ENCODE measurements around the gene GTF3C2.
"Not testable (repeated sequence)": the region's sequence is repeated elsewhere in the genome, so short reads cannot be mapped to it uniquely, and the experiment has no call there.

Gene GTF3C2

GRCh38 chr2:27356056-27356381 is 545 bp downstream of the GTF3C2 start:
- peaks cover 27% of the 10 kb centered on the region for H3K4me1 Mint-ChIP-seq

GRCh38 chr2:27354597-27354927 is 2.0 kb downstream of the GTF3C2 start:
- peaks cover 4% of the 10 kb centered on the region for H3K36me3 Mint-ChIP-seq
- H3K9me3 Mint-ChIP-seq = no peaks in the 10 kb centered on the region
- no peak overlapping the region for H3K27ac Mint-ChIP-seq
- no peak overlapping the region for H3K4me3 Mint-ChIP-seq
- H3K27me3 Mint-ChIP-seq = no peaks in the 10 kb centered on the region
- no peak for DNase-seq (ENCODE audit: low spot score in 2 of 2)
- H3K4me1 Mint-ChIP-seq = peaks cover 32% of the 10 kb centered on the region
- ATAC-seq (ENCODE audit: low read depth) = no peak

More at GRCh38 chr2:27356056-27356381, 545 bp downstream of the GTF3C2 start:
- ATAC-seq (ENCODE audit: low read depth) = peak; percentile 21
- Mint-ChIP-seq H3K27ac (peak overlapping the region; percentile 97), H3K4me3 (peak overlapping the region; percentile 97), H3K36me3 (no peaks in the 10 kb centered on the region), H3K27me3 (no peaks in the 10 kb centered on the region), H3K9me3 (no peaks in the 10 kb centered on the region)
- DNase-seq (ENCODE audit: low spot score in 2 of 2) = no peak

- no peaks in the 10 kb centered on the region for H3K27me3 Mint-ChIP-seq
- ATAC-seq (ENCODE audit: low read depth) = no peak
- H3K4me3 Mint-ChIP-seq = peak overlapping the region; percentile 15
- H3K9me3 Mint-ChIP-seq = no peaks in the 10 kb centered on the region
- peak overlapping the region; percentile 24 for H3K27ac Mint-ChIP-seq
- peaks cover 32% of the 10 kb centered on the region for H3K4me1 Mint-ChIP-seq
- H3K36me3 Mint-ChIP-seq = peaks cover 5% of the 10 kb centered on the region
- no peak for DNase-seq (ENCODE audit: low spot score in 2 of 2)
Observed at GRCh38 chr2:27353762-27354596, 2.6 kb downstream of the GTF3C2 start.

- H3K36me3 Mint-ChIP-seq; H3K9me3 Mint-ChIP-seq; H3K4me3 Mint-ChIP-seq; ATAC-seq (ENCODE audit: low read depth); H3K27me3 Mint-ChIP-seq; DNase-seq (ENCODE audit: low spot score in 2 of 2): not testable (repeated sequence)
- Mint-ChIP-seq H3K4me1 (peaks cover 30% of the 10 kb centered on the region), H3K27ac (peak overlapping the region; percentile 24)
Observed at GRCh38 chr2:27353386-27353761, 3.2 kb downstream of the GTF3C2 start.

GRCh38 chr2:27351802-27352598 is 4.6 kb downstream of the GTF3C2 start:
- H3K27ac Mint-ChIP-seq = peak overlapping the region; percentile 16
- DNase-seq (ENCODE audit: low spot score in 2 of 2) = no peak
- no peaks in the 10 kb centered on the region for H3K9me3 Mint-ChIP-seq
- H3K4me3 Mint-ChIP-seq = no peak overlapping the region
- H3K4me1 Mint-ChIP-seq = peaks cover 28% of the 10 kb centered on the region
- H3K36me3 Mint-ChIP-seq = peaks cover 12% of the 10 kb centered on the region
- no peaks in the 10 kb centered on the region for H3K27me3 Mint-ChIP-seq
- no peak for ATAC-seq (ENCODE audit: low read depth)

- Mint-ChIP-seq H3K9me3 (no peaks in the 10 kb centered on the region), H3K4me1 (peaks cover 28% of the 10 kb centered on the region), H3K27me3 (no peaks in the 10 kb centered on the region), H3K27ac (no peak overlapping the region), H3K36me3 (peaks cover 12% of the 10 kb centered on the region), H3K4me3 (no peak overlapping the region)
- no peak for DNase-seq (ENCODE audit: low spot score in 2 of 2)
- no peak for ATAC-seq (ENCODE audit: low read depth)
Observed at GRCh38 chr2:27350106-27350693, 6.4 kb downstream of the GTF3C2 start.

GRCh38 chr2:27347641-27348040 is 8.9 kb downstream of the GTF3C2 start:
- peaks cover 12% of the 10 kb centered on the region for H3K36me3 Mint-ChIP-seq
- peaks cover 24% of the 10 kb centered on the region for H3K4me1 Mint-ChIP-seq
- DNase-seq (ENCODE audit: low spot score in 2 of 2) (no peak), ATAC-seq (ENCODE audit: low read depth) (no peak)
- H3K27me3 Mint-ChIP-seq = no peaks in the 10 kb centered on the region
- H3K4me3 Mint-ChIP-seq = no peak overlapping the region
- H3K9me3 Mint-ChIP-seq = no peaks in the 10 kb centered on the region
- no peak overlapping the region for H3K27ac Mint-ChIP-seq

GRCh38 chr2:27336173-27336572 is 20.4 kb downstream of the GTF3C2 start:
- H3K4me3 Mint-ChIP-seq = no peak overlapping the region
- peaks cover 30% of the 10 kb centered on the region for H3K36me3 Mint-ChIP-seq
- H3K27ac Mint-ChIP-seq = no peak overlapping the region
- H3K9me3 Mint-ChIP-seq = no peaks in the 10 kb centered on the region
- no peak for ATAC-seq (ENCODE audit: low read depth)
- H3K4me1 Mint-ChIP-seq = no peaks in the 10 kb centered on the region
- DNase-seq (ENCODE audit: low spot score in 2 of 2) = no peak
- no peaks in the 10 kb centered on the region for H3K27me3 Mint-ChIP-seq

- DNase-seq (ENCODE audit: low spot score in 2 of 2) (no peak), ATAC-seq (ENCODE audit: low read depth) (no peak)
- Mint-ChIP-seq H3K27ac (peak overlapping the region; percentile 28), H3K4me3 (no peak overlapping the region), H3K36me3 (peaks cover 30% of the 10 kb centered on the region), H3K4me1 (no peaks in the 10 kb centered on the region), H3K27me3 (no peaks in the 10 kb centered on the region), H3K9me3 (no peaks in the 10 kb centered on the region)
Observed at GRCh38 chr2:27335311-27335710, 21.3 kb downstream of the GTF3C2 start.

- no peak overlapping the region for H3K27ac Mint-ChIP-seq
Observed at GRCh38 chr2:27324720-27325119, 31.8 kb downstream of the GTF3C2 start.

GRCh38 chr2:27323596-27324285 is 32.8 kb downstream of the GTF3C2 start:
- no peak for ATAC-seq (ENCODE audit: low read depth)
- Mint-ChIP-seq H3K36me3 (peaks cover 28% of the 10 kb centered on the region), H3K4me1 (peaks cover 13% of the 10 kb centered on the region), H3K27me3 (no peaks in the 10 kb centered on the region), H3K9me3 (no peaks in the 10 kb centered on the region), H3K4me3 (peak overlapping the region; percentile 99), H3K27ac (peak overlapping the region; percentile 99)
- no peak for DNase-seq (ENCODE audit: low spot score in 2 of 2)

More at GRCh38 chr2:27324720-27325119, 31.8 kb downstream of the GTF3C2 start:
- Mint-ChIP-seq H3K27me3 (no peaks in the 10 kb centered on the region), H3K36me3 (peaks cover 31% of the 10 kb centered on the region), H3K4me1 (peaks cover 13% of the 10 kb centered on the region), H3K9me3 (no peaks in the 10 kb centered on the region), H3K4me3 (peak overlapping the region; percentile 9)
- ATAC-seq (ENCODE audit: low read depth) = no peak
- no peak for DNase-seq (ENCODE audit: low spot score in 2 of 2)

- Mint-ChIP-seq H3K27me3 (no peaks in the 10 kb centered on the region), H3K36me3 (peaks cover 21% of the 10 kb centered on the region), H3K4me3 (peak within 1 kb of the TSS; percentile 99)
Observed at GRCh38 chr2:27322766-27323595, 33.6 kb downstream of the GTF3C2 start, which contains the start of gene MPV17. MPV17 (minus strand) TSS chr2:27323097; CDS start chr2:27322517, 580 bp downstream.

GRCh38 chr2:27322301-27322765 is 34.2 kb downstream of the GTF3C2 start:
- Mint-ChIP-seq H3K4me3 (peak overlapping the region; percentile 99), H3K27ac (peak overlapping the region; percentile 99), H3K27me3 (no peaks in the 10 kb centered on the region), H3K36me3 (peaks cover 20% of the 10 kb centered on the region), H3K9me3 (no peaks in the 10 kb centered on the region), H3K4me1 (peaks cover 13% of the 10 kb centered on the region)
- peak; percentile 52 for ATAC-seq (ENCODE audit: low read depth)
- DNase-seq (ENCODE audit: low spot score in 2 of 2) = peak in 1 of 2 donors; percentile 27

More at GRCh38 chr2:27322766-27323595, 33.6 kb downstream of the GTF3C2 start, which contains the start of gene MPV17:
- Mint-ChIP-seq H3K4me1 (peaks cover 13% of the 10 kb centered on the region), H3K27ac (peak within 1 kb of the TSS; percentile 99), H3K9me3 (no peaks in the 10 kb centered on the region)
- DNase-seq (ENCODE audit: low spot score in 2 of 2) (peak; percentile 71 to 75), ATAC-seq (ENCODE audit: low read depth) (peak; percentile 95)
